Measurements from ENCODE around the gene PLEKHA5.
A peak's percentile ranks its signal among the peaks of the same experiment; 100 is the strongest.

PLEKHA5 gene

GRCh38 chr12:19185262-19185929, 55.9 kb downstream of the PLEKHA5 start:
- H3K9me3 ChIP-seq (ENCODE audit: insufficient read depth, low read length) = no peaks in the 10 kb centered on the region
- H3K79me2 ChIP-seq (ENCODE audit: low read length) = no peaks in the 10 kb centered on the region
- H3K4me2 ChIP-seq (ENCODE audit: low read length) = no peak overlapping the region
- no peak for TF ChIP-seq EZH2phosphoT487 (IDR thresholded peaks at IDR 0.05; ENCODE audit: low read depth)
- TF ChIP-seq, protein P1, sequence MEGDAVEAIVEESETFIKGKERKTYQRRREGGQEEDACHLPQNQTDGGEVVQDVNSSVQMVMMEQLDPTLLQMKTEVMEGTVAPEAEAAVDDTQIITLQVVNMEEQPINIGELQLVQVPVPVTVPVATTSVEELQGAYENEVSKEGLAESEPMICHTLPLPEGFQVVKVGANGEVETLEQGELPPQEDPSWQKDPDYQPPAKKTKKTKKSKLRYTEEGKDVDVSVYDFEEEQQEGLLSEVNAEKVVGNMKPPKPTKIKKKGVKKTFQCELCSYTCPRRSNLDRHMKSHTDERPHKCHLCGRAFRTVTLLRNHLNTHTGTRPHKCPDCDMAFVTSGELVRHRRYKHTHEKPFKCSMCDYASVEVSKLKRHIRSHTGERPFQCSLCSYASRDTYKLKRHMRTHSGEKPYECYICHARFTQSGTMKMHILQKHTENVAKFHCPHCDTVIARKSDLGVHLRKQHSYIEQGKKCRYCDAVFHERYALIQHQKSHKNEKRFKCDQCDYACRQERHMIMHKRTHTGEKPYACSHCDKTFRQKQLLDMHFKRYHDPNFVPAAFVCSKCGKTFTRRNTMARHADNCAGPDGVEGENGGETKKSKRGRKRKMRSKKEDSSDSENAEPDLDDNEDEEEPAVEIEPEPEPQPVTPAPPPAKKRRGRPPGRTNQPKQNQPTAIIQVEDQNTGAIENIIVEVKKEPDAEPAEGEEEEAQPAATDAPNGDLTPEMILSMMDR (IDR thresholded peaks at IDR 0.05; ENCODE audit: low read depth, low read length) = no peak
- H2AFZ ChIP-seq (ENCODE audit: low read depth, low read length) = no peak overlapping the region
- no peak overlapping the region for H3K4me3 ChIP-seq (ENCODE audit: low read length)
- no peaks in the 10 kb centered on the region for H3K27me3 ChIP-seq (ENCODE audit: low read depth, low read length)
- no peaks in the 10 kb centered on the region for H4K20me1 ChIP-seq (ENCODE audit: insufficient read depth, low read length)
- H3K36me3 ChIP-seq (replicated peaks; ENCODE audit: low read depth, low read length) = no peaks in the 10 kb centered on the region
- no peak overlapping the region for H3K27ac ChIP-seq (ENCODE audit: low read length)
- H3K4me1 ChIP-seq (ENCODE audit: low read length) = peaks cover 40% of the 10 kb centered on the region
- no peak overlapping the region for H3K9ac ChIP-seq (ENCODE audit: low read length)

GRCh38 chr12:19186722-19187661, 57.5 kb downstream of the PLEKHA5 start:
- Histone ChIP-seq H3K4me3 (ENCODE audit: low read length) (peak overlapping the region; percentile 45; the same call in 1 of the 2 replicates), H3K27me3 (ENCODE audit: low read depth, low read length) (no peaks in the 10 kb centered on the region), H3K4me2 (ENCODE audit: low read length) (peak overlapping the region; percentile 60), H4K20me1 (ENCODE audit: insufficient read depth, low read length) (no peaks in the 10 kb centered on the region), H3K9ac (ENCODE audit: low read length) (no peak overlapping the region), H3K79me2 (ENCODE audit: low read length) (no peaks in the 10 kb centered on the region), H3K27ac (ENCODE audit: low read length) (no peak overlapping the region), H3K36me3 (replicated peaks; ENCODE audit: low read depth, low read length) (no peaks in the 10 kb centered on the region), H3K9me3 (ENCODE audit: insufficient read depth, low read length) (no peaks in the 10 kb centered on the region), H2AFZ (ENCODE audit: low read depth, low read length) (0 out of 2 replicates have a peak overlapping the region, but pooled peaks have one; percentile 51), H3K4me1 (ENCODE audit: low read length) (peaks cover 49% of the 10 kb centered on the region)
- no peak for TF ChIP-seq EZH2phosphoT487 (IDR thresholded peaks at IDR 0.05; ENCODE audit: low read depth)
- TF ChIP-seq, protein P1 (IDR thresholded peaks at IDR 0.05; ENCODE audit: low read depth, low read length) = peak; percentile 79

DNA sequence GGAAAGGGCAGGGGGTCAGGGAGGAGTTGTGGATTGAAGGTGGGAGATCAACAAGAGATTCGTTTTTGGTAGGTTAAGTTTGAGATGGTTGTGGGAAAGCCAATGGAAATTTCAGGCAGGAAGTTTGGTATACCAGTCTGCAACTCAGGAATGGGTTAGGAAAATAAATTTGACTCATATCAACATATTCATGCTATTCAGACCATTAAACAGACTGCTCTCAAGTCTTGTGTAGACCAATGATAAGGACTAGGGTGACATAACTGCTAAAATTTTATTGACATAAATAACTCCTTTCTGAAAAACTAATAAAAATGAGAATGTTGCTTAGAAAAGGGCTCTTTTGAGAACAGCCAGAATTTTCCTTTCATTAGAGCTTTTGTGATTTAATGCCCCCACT, 60.0 kb downstream of the PLEKHA5 start:
- Histone ChIP-seq H3K4me3 (ENCODE audit: low read length) (no peak overlapping the region; the same call in 1 of the 2 replicates), H3K4me1 (ENCODE audit: low read length) (peaks cover 45% of the 10 kb centered on the region)

More for the DNA sequence above, 60.0 kb downstream of the PLEKHA5 start:
- H3K9ac ChIP-seq (ENCODE audit: low read length) = no peak overlapping the region
- no peaks in the 10 kb centered on the region for H3K79me2 ChIP-seq (ENCODE audit: low read length)
- no peaks in the 10 kb centered on the region for H3K36me3 ChIP-seq (replicated peaks; ENCODE audit: low read depth, low read length)
- H3K27ac ChIP-seq (ENCODE audit: low read length) = peak overlapping the region; percentile 78
- H3K4me2 ChIP-seq (ENCODE audit: low read length) = peak overlapping the region; percentile 61
- TF ChIP-seq EZH2phosphoT487 (IDR thresholded peaks at IDR 0.05; ENCODE audit: low read depth) = no peak
- TF ChIP-seq, protein P1 (IDR thresholded peaks at IDR 0.05; ENCODE audit: low read depth, low read length) = no peak
- H3K27me3 ChIP-seq (ENCODE audit: low read depth, low read length) = no peaks in the 10 kb centered on the region
- no peak overlapping the region for H2AFZ ChIP-seq (ENCODE audit: low read depth, low read length)
- no peaks in the 10 kb centered on the region for H4K20me1 ChIP-seq (ENCODE audit: insufficient read depth, low read length)
- no peaks in the 10 kb centered on the region for H3K9me3 ChIP-seq (ENCODE audit: insufficient read depth, low read length)

Data from OCI-LY3 (cell line).